Subcutaneous adipose tissue (tissue), 4 donors: Measurements from ENCODE around the gene PTPA. TPM values are rescaled to one million over a fixed set of nuclear protein-coding genes. Genes with fewer than 3 reads are reported as not detected.

ENCODE experiments used
- total RNA-seq, 4 donors: library from RNA; depleted of rRNA; stranded (reverse); fragments of >200 nt; gene quantifications; one replicate each; pipeline ENCODE4 v1.1.0, GENCODE V29; 2016
- TF ChIP-seq, protein P1 (sequence below): fragments of 450-650 bp; IDR thresholded peaks from one replicate; pipeline ENCODE4 v1.5.1; 2016; ENCODE audit warnings: low read depth, mild to moderate bottlenecking, control low read depth, antibody characterized with exemption, moderate library complexity

PTPA gene
- total RNA-seq, 4 donors from 2014 or later = 23.8 to 51.1 (median 34.4) TPM

DNA sequence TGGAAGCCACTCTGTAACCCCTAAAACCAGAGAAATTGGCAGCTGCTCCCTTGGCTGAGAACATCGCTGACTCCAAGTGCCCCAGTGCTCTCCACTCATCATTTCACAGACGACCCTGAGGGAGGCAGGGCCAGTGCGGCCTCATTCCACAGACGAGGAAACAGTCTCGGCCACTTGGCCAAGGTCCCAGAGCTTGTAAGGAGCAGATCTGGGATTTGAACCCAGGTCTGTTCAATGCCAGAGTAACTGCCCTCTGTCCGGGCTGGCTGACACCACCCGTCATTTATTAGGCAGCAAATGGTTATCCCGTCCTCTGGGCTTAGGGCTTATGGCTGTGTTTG lies 86.7 kb downstream of the PTPA start:
- TF ChIP-seq, protein P1, sequence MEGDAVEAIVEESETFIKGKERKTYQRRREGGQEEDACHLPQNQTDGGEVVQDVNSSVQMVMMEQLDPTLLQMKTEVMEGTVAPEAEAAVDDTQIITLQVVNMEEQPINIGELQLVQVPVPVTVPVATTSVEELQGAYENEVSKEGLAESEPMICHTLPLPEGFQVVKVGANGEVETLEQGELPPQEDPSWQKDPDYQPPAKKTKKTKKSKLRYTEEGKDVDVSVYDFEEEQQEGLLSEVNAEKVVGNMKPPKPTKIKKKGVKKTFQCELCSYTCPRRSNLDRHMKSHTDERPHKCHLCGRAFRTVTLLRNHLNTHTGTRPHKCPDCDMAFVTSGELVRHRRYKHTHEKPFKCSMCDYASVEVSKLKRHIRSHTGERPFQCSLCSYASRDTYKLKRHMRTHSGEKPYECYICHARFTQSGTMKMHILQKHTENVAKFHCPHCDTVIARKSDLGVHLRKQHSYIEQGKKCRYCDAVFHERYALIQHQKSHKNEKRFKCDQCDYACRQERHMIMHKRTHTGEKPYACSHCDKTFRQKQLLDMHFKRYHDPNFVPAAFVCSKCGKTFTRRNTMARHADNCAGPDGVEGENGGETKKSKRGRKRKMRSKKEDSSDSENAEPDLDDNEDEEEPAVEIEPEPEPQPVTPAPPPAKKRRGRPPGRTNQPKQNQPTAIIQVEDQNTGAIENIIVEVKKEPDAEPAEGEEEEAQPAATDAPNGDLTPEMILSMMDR = no peak

Other genes with a start within 250 kb of the PTPA start
- gene KYAT1, start 229.5 kb upstream of the PTPA start, total RNA-seq = 1 to 10 TPM; 1.5 to 7.5 (median 2.1) TPM
- 10 to 100 TPM; 17.2 to 78.6 (median 24.4) TPM for gene LRRC8A, start 229.3 kb upstream of the PTPA start, total RNA-seq
- 10 to 100 TPM; 16.1 to 82.3 (median 29.9) TPM for gene PHYHD1, start 190.4 kb upstream of the PTPA start, total RNA-seq
- 10 to 100 TPM; 10.4 to 16.6 (median 11.5) TPM for gene DOLK, start 163.8 kb upstream of the PTPA start, total RNA-seq
- 10 to 100 TPM; 21.1 to 62.9 (median 28.6) TPM for gene NUP188, start 163.7 kb upstream of the PTPA start, total RNA-seq
- gene SH3GLB2, start 83.1 kb upstream of the PTPA start, total RNA-seq = 10 to 100 TPM; 24.8 to 74.8 (median 52.5) TPM
- gene MIGA2, start 74.8 kb upstream of the PTPA start, total RNA-seq = 10 to 100 TPM in 2 of 4 donors, 1 to 10 TPM in 2; 8.8 to 50.5 (median 12.4) TPM
- gene DOLPP1, start 30.3 kb upstream of the PTPA start, total RNA-seq = 1 to 10 TPM; 3.3 to 10.0 (median 5.0) TPM
- gene CRAT, start 622 bp upstream of the PTPA start, total RNA-seq = 100 to 1,000 TPM in 1 of 4 donors, 10 to 100 TPM in 3; 41.3 to 141 (median 68.7) TPM
- gene IER5L, start 66.8 kb downstream of the PTPA start, total RNA-seq = 10 to 100 TPM in 2 of 4 donors, 1 to 10 TPM in 2; 4.7 to 10.6 (median 7.7) TPM